Astrocyte of the spinal cord (primary cell): ENCODE measurements around the gene MBNL3.

Experiments
- DNase-seq: peaks from one replicate; pipeline ENCODE4 v3.0.0; 2011; ENCODE audit warnings: low read depth, low spot score
- H3K4me3 ChIP-seq: 2 replicates; pipeline ENCODE4 v1.5.1; 2011; ENCODE audit warnings: low read depth, mild to moderate bottlenecking, low read length, moderate library complexity
- CTCF ChIP-seq: IDR thresholded peaks from 2 replicates; pipeline ENCODE4 v1.5.1; 2012; ENCODE audit warnings: low read depth, mild to moderate bottlenecking, low read length, inconsistent platforms
- in situ Hi-C: cut with HindIII; loops from 2 replicates; pipeline ENCODE4 v1.10.0; 2017; ENCODE audit warnings: low sequenced_read_pairs

MBNL3 gene

GRCh38 chrX:132444936-132445335, 43.9 kb downstream of the MBNL3 start:
- no peak for TF ChIP-seq CTCF
- no peak overlapping the region for H3K4me3 ChIP-seq
- in situ Hi-C loops = no loop called here
- no peak for DNase-seq

- no peak for DNase-seq
- H3K4me3 ChIP-seq = no peak overlapping the region
- in situ Hi-C loops = no loop called here
- no peak for TF ChIP-seq CTCF
Observed at GRCh38 chrX:132443196-132444135, 45.4 kb downstream of the MBNL3 start.

GRCh38 chrX:132442691-132443090, 46.1 kb downstream of the MBNL3 start:
- H3K4me3 ChIP-seq = no peak overlapping the region
- DNase-seq = no peak
- in situ Hi-C loops = no loop called here
- TF ChIP-seq CTCF = no peak

GRCh38 chrX:132435222-132435621, 53.6 kb downstream of the MBNL3 start:
- in situ Hi-C loops = no loop called here

GRCh38 chrX:132433551-132433950, 55.3 kb downstream of the MBNL3 start:
- no peak for TF ChIP-seq CTCF
- no peak overlapping the region for H3K4me3 ChIP-seq
- in situ Hi-C loops = no loop called here
- no peak for DNase-seq

More at GRCh38 chrX:132435222-132435621, 53.6 kb downstream of the MBNL3 start:
- DNase-seq = no peak
- TF ChIP-seq CTCF = no peak
- H3K4me3 ChIP-seq = no peak overlapping the region

GRCh38 chrX:132433001-132433400, 55.8 kb downstream of the MBNL3 start:
- no peak overlapping the region for H3K4me3 ChIP-seq
- TF ChIP-seq CTCF = no peak
- in situ Hi-C loops = no loop called here
- no peak for DNase-seq
